Parathyroid adenoma (tissue), 2 donors: ENCODE results near the gene ADRB1.

Experiments used
- H2AFZ ChIP-seq: fragments of 300-600 bp; sonication (generic); one replicate; pipeline ENCODE4 v1.7.0; 2017; ENCODE audit warnings: antibody characterized with exemption, mild to moderate bottlenecking
- H3K27ac ChIP-seq: fragments of 300-600 bp; sonication (generic); one replicate; pipeline ENCODE4 v1.7.0; 2017
- H3K27me3 ChIP-seq: fragments of 300-600 bp; sonication (generic); one replicate; pipeline ENCODE4 v1.7.0; 2017; ENCODE audit warnings: low read length; ENCODE audit not compliant: control insufficient read depth, insufficient read depth
- H3K36me3 ChIP-seq: fragments of 300-600 bp; sonication (generic); one replicate; pipeline ENCODE4 v1.7.0; 2017; ENCODE audit warnings: low read length; ENCODE audit not compliant: control insufficient read depth, insufficient read depth
- H3K4me1 ChIP-seq: fragments of 300-600 bp; sonication (generic); one replicate; pipeline ENCODE4 v1.7.0; 2017; ENCODE audit warnings: control low read depth
- H3K4me2 ChIP-seq: fragments of 300-600 bp; sonication (generic); one replicate; pipeline ENCODE4 v1.7.0; 2017; ENCODE audit warnings: low read length
- H3K4me3 ChIP-seq: fragments of 300-600 bp; sonication (generic); one replicate; pipeline ENCODE4 v1.7.0; 2017; ENCODE audit warnings: low read depth, low read length
- H3K79me2 ChIP-seq: fragments of 300-600 bp; sonication (generic); one replicate; pipeline ENCODE4 v1.7.0; 2017; ENCODE audit warnings: control low read depth
- H3K9ac ChIP-seq: fragments of 300-600 bp; sonication (generic); one replicate; pipeline ENCODE4 v1.7.0; 2017; ENCODE audit warnings: mild to moderate bottlenecking
- H3K9me3 ChIP-seq: fragments of 300-600 bp; sonication (generic); one replicate; pipeline ENCODE4 v1.7.0; 2017; ENCODE audit warnings: low read length; ENCODE audit not compliant: control insufficient read depth
- CTCF ChIP-seq: fragments of 300-600 bp; sonication (generic); IDR thresholded peaks from one replicate; pipeline ENCODE4 v1.7.0; 2017; ENCODE audit warnings: antibody characterized with exemption, mild to moderate bottlenecking
- donor health status: primary hyperparathyroidism.

Gene ADRB1

GRCh38 chr10:114021154-114021553 lies 22.5 kb upstream of the ADRB1 start:
- H3K27me3 ChIP-seq, result no peaks in the 10 kb centered on the region
- no peak overlapping the region for H2AFZ ChIP-seq
- no peak overlapping the region for H3K9ac ChIP-seq
- H3K4me2 ChIP-seq, result no peak overlapping the region
- H3K4me1 ChIP-seq, result no peaks in the 10 kb centered on the region
- H3K9me3 ChIP-seq, result no peaks in the 10 kb centered on the region
- H3K36me3 ChIP-seq, result no peaks in the 10 kb centered on the region
- no peak overlapping the region for H3K4me3 ChIP-seq
- no peak overlapping the region for H3K27ac ChIP-seq
- TF ChIP-seq CTCF, result no peak
- no peaks in the 10 kb centered on the region for H3K79me2 ChIP-seq

- Histone ChIP-seq H3K9me3 (no peaks in the 10 kb centered on the region), H3K4me1 (no peaks in the 10 kb centered on the region), H3K79me2 (no peaks in the 10 kb centered on the region), H3K27me3 (no peaks in the 10 kb centered on the region), H3K4me3 (no peak overlapping the region), H2AFZ (no peak overlapping the region), H3K9ac (no peak overlapping the region), H3K4me2 (no peak overlapping the region), H3K27ac (no peak overlapping the region), H3K36me3 (no peaks in the 10 kb centered on the region)
- TF ChIP-seq CTCF, result no peak
Measured at GRCh38 chr10:114021717-114022680, 21.7 kb upstream of the ADRB1 start.

DNA sequence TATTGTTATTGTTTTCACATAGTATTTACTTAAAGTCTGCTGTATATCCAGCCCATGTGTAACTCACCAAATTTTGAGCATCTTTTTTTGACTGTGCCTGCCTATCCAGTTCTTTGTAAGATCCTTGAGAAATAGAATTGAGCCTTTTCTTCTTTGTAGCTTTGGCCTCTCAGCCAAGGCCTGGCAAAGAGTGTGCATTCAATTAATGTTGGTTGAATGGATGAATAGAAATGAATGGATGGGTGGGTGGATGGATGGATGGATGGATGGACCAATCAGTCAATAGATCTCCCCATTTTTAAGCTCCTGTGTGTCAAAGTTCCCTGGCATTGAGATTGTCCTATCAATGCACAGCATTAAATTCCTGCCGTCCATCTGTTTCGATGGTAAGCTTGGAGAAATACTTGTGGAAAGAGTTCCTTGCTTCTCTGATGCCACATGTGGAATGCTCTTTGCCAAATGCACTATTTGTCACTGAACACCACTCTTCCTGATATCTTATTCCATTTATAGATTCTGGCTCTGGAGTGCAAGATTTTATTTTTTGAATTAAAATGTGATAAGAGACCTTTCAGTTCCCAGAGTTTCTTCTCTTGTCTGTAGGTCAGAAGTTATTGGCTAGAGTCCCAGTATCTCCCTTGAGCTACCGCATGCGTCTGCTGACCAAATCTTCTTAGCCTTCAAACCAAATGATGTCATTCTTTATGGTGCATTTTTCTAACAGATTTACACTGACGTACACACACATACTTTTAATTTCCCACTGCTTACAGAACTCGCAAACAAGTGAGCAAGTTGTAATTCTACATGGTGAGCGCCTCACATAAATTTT lies 20.7 kb upstream of the ADRB1 start:
- no peaks in the 10 kb centered on the region for H3K79me2 ChIP-seq
- no peak overlapping the region for H3K27ac ChIP-seq
- TF ChIP-seq CTCF, result no peak
- H3K27me3 ChIP-seq, result no peaks in the 10 kb centered on the region
- no peaks in the 10 kb centered on the region for H3K36me3 ChIP-seq
- no peak overlapping the region for H3K4me3 ChIP-seq
- H3K9me3 ChIP-seq, result no peaks in the 10 kb centered on the region
- no peak overlapping the region for H3K9ac ChIP-seq
- no peak overlapping the region for H3K4me2 ChIP-seq
- H3K4me1 ChIP-seq, result no peaks in the 10 kb centered on the region
- no peak overlapping the region for H2AFZ ChIP-seq

DNA sequence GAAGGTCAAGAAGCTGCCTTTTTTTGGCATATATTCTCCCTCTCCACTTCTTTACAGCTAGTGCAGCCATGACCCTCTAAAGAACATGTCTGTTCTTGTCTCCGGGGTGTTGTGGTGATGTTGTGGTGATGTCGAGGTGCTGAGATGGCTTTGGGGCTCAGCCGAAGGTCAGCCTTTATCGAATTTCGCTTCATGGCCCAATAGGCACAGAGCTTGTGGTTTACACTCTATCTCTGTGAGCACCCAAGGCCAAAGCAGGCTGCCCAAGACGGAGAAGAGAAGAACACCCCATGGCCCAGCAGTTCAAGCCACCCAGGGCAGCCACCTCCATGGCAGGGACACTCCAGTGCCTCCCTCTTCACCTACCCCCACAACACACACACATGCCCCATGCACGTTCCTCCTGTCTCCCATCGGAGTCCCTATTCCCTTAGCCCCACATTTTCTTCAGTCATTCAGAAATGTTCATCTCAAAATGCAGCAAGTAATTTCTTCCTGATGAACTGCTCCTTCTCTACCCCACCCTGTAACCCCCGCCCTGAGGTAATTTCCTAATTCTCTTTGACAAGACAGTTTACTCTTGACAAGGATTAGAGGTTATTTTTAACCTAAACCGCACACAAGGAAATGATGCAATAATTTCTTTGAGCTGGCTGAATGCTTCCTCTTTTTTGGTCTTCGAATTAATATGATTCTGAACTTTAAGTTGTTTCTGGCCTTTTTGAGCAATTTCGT lies 18.6 kb upstream of the ADRB1 start:
- Histone ChIP-seq H3K79me2 (no peaks in the 10 kb centered on the region), H3K9me3 (no peaks in the 10 kb centered on the region), H2AFZ (no peak overlapping the region), H3K4me1 (no peaks in the 10 kb centered on the region), H3K27ac (no peak overlapping the region), H3K4me3 (no peak overlapping the region), H3K4me2 (no peak overlapping the region), H3K9ac (no peak overlapping the region), H3K27me3 (no peaks in the 10 kb centered on the region), H3K36me3 (no peaks in the 10 kb centered on the region)
- TF ChIP-seq CTCF, result no peak
